Breast epithelium (tissue), 3 donors: ENCODE data around the gene SIGLEC9.

Source experiments
- CTCF ChIP-seq, 3 donors: fragments of 450-650 bp; IDR thresholded peaks; one replicate each; pipeline ENCODE4 v1.5.1; 2016 to 2017; ENCODE audit warnings: antibody characterized with exemption in 3 of 3, mild to moderate bottlenecking in 3 of 3, moderate library complexity in 3 of 3
- POLR2A ChIP-seq: fragments of 450-650 bp; IDR thresholded peaks from one replicate; pipeline ENCODE4 v1.6.1; 2016; ENCODE audit warnings: antibody characterized with exemption, mild to moderate bottlenecking, moderate library complexity

- TF ChIP-seq POLR2A, result no peak
- TF ChIP-seq CTCF (IDR thresholded peaks at IDR 0.05), result no peak
Measured at GRCh38 chr19:51136851-51137551, 12.3 kb downstream of the SIGLEC9 start.
